WTC11 (cell line): ENCODE results near the gene CD2AP. TPM values are rescaled to one million over a fixed set of nuclear protein-coding genes. Genes with fewer than 3 reads are reported as not detected.

Experiments used
- ATAC-seq: fragments of 200-7000 bp; cut with Tn5 transposase; 2 replicates; pipeline ENCODE4 v1.10.0; 2021; ENCODE audit warnings: mild to moderate bottlenecking, moderate library complexity
- CTCF ChIA-PET: fragments of 300-600 bp; sonication (Branson Sonifier 250); formaldehyde crosslinking; loops from one replicate; lab custom pipeline; 2021; ENCODE audit warnings: antibody characterized with exemption; lab: Charles Lee
- POLR2A ChIA-PET: fragments of 350-600 bp; sonication (Branson Sonifier 250); formaldehyde crosslinking; loops from one replicate; lab custom pipeline; 2021; ENCODE audit warnings: antibody characterized with exemption; lab: Charles Lee
- DNase-seq: peaks from one replicate; pipeline ENCODE4 v3.0.0; 2021; ENCODE audit warnings: low spot score
- H3K27ac Mint-ChIP-seq: 2 replicates; pipeline ENCODE4 v1.8.0; 2021; ENCODE audit warnings: mixed read lengths
- H3K27me3 Mint-ChIP-seq: 2 replicates; pipeline ENCODE4 v1.8.0; 2021; ENCODE audit warnings: low read depth, mild to moderate bottlenecking, moderate library complexity, mixed read lengths
- H3K36me3 Mint-ChIP-seq: 2 replicates; pipeline ENCODE4 v1.8.0; 2021; ENCODE audit warnings: mixed read lengths
- H3K4me1 Mint-ChIP-seq: 2 replicates; pipeline ENCODE4 v1.8.0; 2022; ENCODE audit warnings: mixed read lengths
- H3K4me3 Mint-ChIP-seq: 2 replicates; pipeline ENCODE4 v1.8.0; 2021; ENCODE audit warnings: mild to moderate bottlenecking, moderate library complexity, mixed read lengths
- H3K9me3 Mint-ChIP-seq: 2 replicates; pipeline ENCODE4 v1.8.0; 2021; ENCODE audit warnings: mixed read lengths
- ARID4B ChIP-seq: sonication (generic); formaldehyde crosslinking; IDR thresholded peaks from 2 replicates; pipeline ENCODE4 v1.8.0; 2023; ENCODE audit warnings: missing genetic modification reagents, mild to moderate bottlenecking, borderline replicate concordance
- ATF6 ChIP-seq: sonication (generic); formaldehyde crosslinking; IDR thresholded peaks from 2 replicates; pipeline ENCODE4 v1.8.1; 2023; ENCODE audit warnings: mild to moderate bottlenecking, missing genetic modification reagents
- CBFB ChIP-seq: sonication (generic); formaldehyde crosslinking; IDR thresholded peaks from 2 replicates; pipeline ENCODE4 v1.8.1; 2022; ENCODE audit warnings: mild to moderate bottlenecking, low read depth, missing genetic modification reagents
- CREB1 ChIP-seq: sonication (generic); formaldehyde crosslinking; IDR thresholded peaks from 2 replicates; pipeline ENCODE4 v1.8.0; 2023; ENCODE audit warnings: mild to moderate bottlenecking, missing genetic modification reagents
- CTCF ChIP-seq: fragments of 200-600 bp; IDR thresholded peaks from 2 replicates; pipeline ENCODE4 v1.8.0; 2022; ENCODE audit warnings: antibody characterized with exemption
- FOXK1 ChIP-seq: sonication (generic); formaldehyde crosslinking; IDR thresholded peaks from 2 replicates; pipeline ENCODE4 v1.8.0; 2022; ENCODE audit warnings: mild to moderate bottlenecking, moderate library complexity, missing genetic modification reagents
- FOXP1 ChIP-seq: sonication (generic); formaldehyde crosslinking; IDR thresholded peaks from 2 replicates; pipeline ENCODE4 v1.8.0; 2022; ENCODE audit warnings: missing genetic modification reagents, mild to moderate bottlenecking, moderate library complexity, borderline replicate concordance
- FOXP4 ChIP-seq: sonication (generic); formaldehyde crosslinking; IDR thresholded peaks from 2 replicates; pipeline ENCODE4 v1.8.0; 2022; ENCODE audit warnings: mild to moderate bottlenecking, missing genetic modification reagents
- GRHL2 ChIP-seq: fragments of 250-450 bp; sonication (Bioruptor Pico); IDR thresholded peaks from 2 replicates; pipeline ENCODE4 v1.8.0; 2022; ENCODE audit warnings: mild to moderate bottlenecking, moderate library complexity; ENCODE audit not compliant: insufficient replicate concordance, severe bottlenecking
- HMGA2 ChIP-seq: fragments of 250-450 bp; sonication (Bioruptor Pico); IDR thresholded peaks from 2 replicates; pipeline ENCODE4 v1.4.0; 2021; ENCODE audit warnings: mild to moderate bottlenecking, moderate library complexity
- KAT7 ChIP-seq: sonication (generic); formaldehyde crosslinking; IDR thresholded peaks from 2 replicates; pipeline ENCODE4 v1.8.1; 2023; ENCODE audit warnings: missing genetic modification reagents, mild to moderate bottlenecking, borderline replicate concordance
- MLX ChIP-seq: sonication (generic); formaldehyde crosslinking; IDR thresholded peaks from 2 replicates; pipeline ENCODE4 v1.8.1; 2023; ENCODE audit warnings: mild to moderate bottlenecking, missing genetic modification reagents, moderate library complexity
- MXD4 ChIP-seq: fragments of 250-450 bp; sonication (Bioruptor Pico); IDR thresholded peaks from 2 replicates; pipeline ENCODE4 v1.8.0; 2021; ENCODE audit warnings: mild to moderate bottlenecking, moderate library complexity, borderline replicate concordance
- NR2C2 ChIP-seq: sonication (generic); formaldehyde crosslinking; IDR thresholded peaks from 2 replicates; pipeline ENCODE4 v1.8.0; 2022; ENCODE audit warnings: mild to moderate bottlenecking, missing genetic modification reagents
- TEAD1 ChIP-seq: sonication (generic); formaldehyde crosslinking; IDR thresholded peaks from 2 replicates; pipeline ENCODE4 v1.8.0; 2022; ENCODE audit warnings: mild to moderate bottlenecking, missing genetic modification reagents
- ZMAT4 ChIP-seq: fragments of 250-450 bp; sonication (Bioruptor Pico); IDR thresholded peaks from 2 replicates; pipeline ENCODE4 v1.9.0; 2021; ENCODE audit warnings: mild to moderate bottlenecking
- ZNF121 ChIP-seq: sonication (generic); formaldehyde crosslinking; IDR thresholded peaks from 2 replicates; pipeline ENCODE4 v1.8.0; 2023; ENCODE audit warnings: missing genetic modification reagents
- ZNF232 ChIP-seq: sonication (generic); formaldehyde crosslinking; IDR thresholded peaks from 2 replicates; pipeline ENCODE4 v1.8.0; 2022; ENCODE audit warnings: mild to moderate bottlenecking, missing genetic modification reagents
- total RNA-seq: library from RNA; stranded (reverse); gene quantifications from 3 replicates; pipeline ENCODE4 v1.2.3, GENCODE V29; 2021
- TF ChIP-seq, protein P1 (sequence below): sonication (generic); formaldehyde crosslinking; IDR thresholded peaks from 2 replicates; pipeline ENCODE4 v1.8.1; 2023; ENCODE audit warnings: mild to moderate bottlenecking, missing genetic modification reagents

The CD2AP gene
- total RNA-seq, 1 experiment from 2014 or later = 77.0 TPM

DNA sequence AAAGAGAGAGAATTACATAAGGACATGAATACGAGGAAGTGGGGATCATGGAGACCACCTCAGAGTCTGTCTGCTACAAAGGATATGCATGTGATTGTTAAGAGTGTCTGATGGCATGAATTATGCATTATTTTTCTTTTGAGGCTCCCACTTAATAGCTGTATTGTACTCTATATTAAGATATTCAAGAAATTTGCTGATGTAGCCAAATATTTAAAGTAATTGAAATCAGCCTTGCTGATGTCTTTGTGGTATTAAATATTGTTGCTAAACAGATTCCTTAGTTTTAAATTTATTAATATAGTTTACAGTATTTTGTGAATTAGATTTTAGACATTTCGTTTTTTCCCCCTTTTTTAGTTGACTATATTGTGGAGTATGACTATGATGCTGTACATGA, 25.3 kb downstream of the CD2AP start (continued):
- TF ChIP-seq HMGA2 (CRISPR knock-in tag) (no peak), FOXP4 (CRISPR knock-in tag) (no peak), TEAD1 (no peak), CREB1 (CRISPR knock-in tag) (no peak), CTCF (no peak), ZNF121 (CRISPR knock-in tag) (no peak), ATF6 (CRISPR knock-in tag) (no peak), ARID4B (CRISPR knock-in tag) (no peak), FOXP1 (no peak), MXD4 (CRISPR knock-in tag) (no peak)
- TF ChIP-seq, all 79 proteins: peak for 0

DNA sequence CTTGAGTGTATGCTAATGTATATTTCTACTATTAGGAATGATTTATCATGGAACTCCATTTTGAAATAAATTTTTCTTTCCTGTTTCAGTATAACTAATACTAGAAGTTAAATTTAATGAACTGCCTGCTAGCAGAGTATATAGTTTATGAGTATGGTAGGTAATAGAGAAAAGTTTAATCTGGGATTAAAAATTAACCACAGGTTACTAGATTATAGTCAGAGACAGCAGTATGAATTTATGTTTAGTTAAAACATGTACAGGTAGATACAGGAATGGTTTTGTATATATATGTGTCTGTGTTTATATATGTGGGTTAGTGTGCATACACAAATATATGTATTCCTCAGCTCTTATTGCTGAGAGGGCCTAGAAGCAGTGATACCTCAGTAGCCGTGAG, 32.3 kb downstream of the CD2AP start:
- no peaks in the 10 kb centered on the region for H3K27me3 Mint-ChIP-seq
- H3K9me3 Mint-ChIP-seq = peaks cover 15% of the 10 kb centered on the region
- no peak for DNase-seq
- no peak overlapping the region for H3K4me3 Mint-ChIP-seq
- peaks cover 70% of the 10 kb centered on the region for H3K36me3 Mint-ChIP-seq
- H3K27ac Mint-ChIP-seq = no peak overlapping the region
- peaks cover 11% of the 10 kb centered on the region for H3K4me1 Mint-ChIP-seq
- no peak for ATAC-seq
- CTCF ChIA-PET = interaction anchor here (0.8 kb wide), 1 partner anchor 8 kb away, joined by 3 read pairs; no protein-coding TSS in a partner anchor
- POLR2A ChIA-PET = interaction anchor here (1.6 kb wide), 1 partner anchor 10 kb away, joined by 3 read pairs; no protein-coding TSS in a partner anchor
- TF ChIP-seq CBFB = no peak
- TF ChIP-seq ZNF232 (CRISPR knock-in tag) = no peak
- no peak for TF ChIP-seq NR2C2 (CRISPR knock-in tag)
- TF ChIP-seq FOXK1 (CRISPR knock-in tag) = no peak
- TF ChIP-seq, protein P1, sequence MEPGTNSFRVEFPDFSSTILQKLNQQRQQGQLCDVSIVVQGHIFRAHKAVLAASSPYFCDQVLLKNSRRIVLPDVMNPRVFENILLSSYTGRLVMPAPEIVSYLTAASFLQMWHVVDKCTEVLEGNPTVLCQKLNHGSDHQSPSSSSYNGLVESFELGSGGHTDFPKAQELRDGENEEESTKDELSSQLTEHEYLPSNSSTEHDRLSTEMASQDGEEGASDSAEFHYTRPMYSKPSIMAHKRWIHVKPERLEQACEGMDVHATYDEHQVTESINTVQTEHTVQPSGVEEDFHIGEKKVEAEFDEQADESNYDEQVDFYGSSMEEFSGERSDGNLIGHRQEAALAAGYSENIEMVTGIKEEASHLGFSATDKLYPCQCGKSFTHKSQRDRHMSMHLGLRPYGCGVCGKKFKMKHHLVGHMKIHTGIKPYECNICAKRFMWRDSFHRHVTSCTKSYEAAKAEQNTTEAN (CRISPR knock-in tag) = no peak
- TF ChIP-seq GRHL2 (CRISPR knock-in tag) = no peak
- TF ChIP-seq ARID4B (CRISPR knock-in tag) = no peak
- no peak for TF ChIP-seq KAT7 (CRISPR knock-in tag)
- TF ChIP-seq HMGA2 (CRISPR knock-in tag) = no peak
- no peak for TF ChIP-seq ZMAT4 (CRISPR knock-in tag)
- no peak for TF ChIP-seq MLX (CRISPR knock-in tag)
